ENCODE measurements around the gene CHST11. TPM values are rescaled to one million over a fixed set of nuclear protein-coding genes. Genes with fewer than 3 reads are reported as not detected.

CHST11 gene
- total RNA-seq, 2 experiments from 2014 or later: 53.4 to 53.6 TPM

DNA sequence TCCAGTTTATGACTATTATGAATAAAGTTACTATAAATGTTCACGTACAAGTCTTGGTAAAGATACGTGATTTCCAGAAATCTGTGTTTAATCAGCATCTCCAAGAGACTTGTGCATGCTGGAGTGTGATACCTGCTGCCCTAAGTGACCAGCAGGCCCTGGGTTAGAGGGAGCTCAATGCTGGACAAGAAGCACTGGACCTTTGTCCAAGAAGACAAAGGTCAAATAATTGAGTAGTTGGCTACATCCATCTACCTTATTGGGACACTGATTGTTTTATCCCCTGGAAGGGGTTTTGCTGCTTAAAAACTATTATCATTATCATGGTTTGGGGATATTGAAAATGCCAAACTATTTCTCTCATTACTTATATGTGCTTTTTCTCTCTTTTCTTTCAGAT, 37.0 kb upstream of the CHST11 start:
- H3K4me3 ChIP-seq (ENCODE audit: low read length): no peak overlapping the region
- no peaks in the 10 kb centered on the region for H3K27me3 ChIP-seq (ENCODE audit: control insufficient read depth in 1 of 2, insufficient read depth in 2 of 2, low read length in 2 of 2)
- no peak overlapping the region for H3K27ac ChIP-seq (ENCODE audit: low read depth in 1 of 2, low read length in 2 of 2)
- H3K36me3 ChIP-seq (ENCODE audit: insufficient read depth, low read length): no peaks in the 10 kb centered on the region
- Mint-ChIP-seq H3K4me3 (no peak overlapping the region), H3K36me3 (ENCODE audit: low read depth) (no peaks in the 10 kb centered on the region), H3K9me3 (no peaks in the 10 kb centered on the region), H3K27me3 (no peaks in the 10 kb centered on the region), H3K27ac (no peak overlapping the region), H3K4me1 (ENCODE audit: low read depth) (no peaks in the 10 kb centered on the region)
- no peak for ATAC-seq (ENCODE audit: poor library complexity)
- TF ChIP-seq, protein P1, sequence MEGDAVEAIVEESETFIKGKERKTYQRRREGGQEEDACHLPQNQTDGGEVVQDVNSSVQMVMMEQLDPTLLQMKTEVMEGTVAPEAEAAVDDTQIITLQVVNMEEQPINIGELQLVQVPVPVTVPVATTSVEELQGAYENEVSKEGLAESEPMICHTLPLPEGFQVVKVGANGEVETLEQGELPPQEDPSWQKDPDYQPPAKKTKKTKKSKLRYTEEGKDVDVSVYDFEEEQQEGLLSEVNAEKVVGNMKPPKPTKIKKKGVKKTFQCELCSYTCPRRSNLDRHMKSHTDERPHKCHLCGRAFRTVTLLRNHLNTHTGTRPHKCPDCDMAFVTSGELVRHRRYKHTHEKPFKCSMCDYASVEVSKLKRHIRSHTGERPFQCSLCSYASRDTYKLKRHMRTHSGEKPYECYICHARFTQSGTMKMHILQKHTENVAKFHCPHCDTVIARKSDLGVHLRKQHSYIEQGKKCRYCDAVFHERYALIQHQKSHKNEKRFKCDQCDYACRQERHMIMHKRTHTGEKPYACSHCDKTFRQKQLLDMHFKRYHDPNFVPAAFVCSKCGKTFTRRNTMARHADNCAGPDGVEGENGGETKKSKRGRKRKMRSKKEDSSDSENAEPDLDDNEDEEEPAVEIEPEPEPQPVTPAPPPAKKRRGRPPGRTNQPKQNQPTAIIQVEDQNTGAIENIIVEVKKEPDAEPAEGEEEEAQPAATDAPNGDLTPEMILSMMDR (IDR thresholded peaks at IDR 0.05): no peak
- ChIA-PET CTCF (no interaction called here), POLR2A (no interaction called here)
- DNase-seq: no peak
- no peaks in the 10 kb centered on the region for H3K4me1 ChIP-seq (ENCODE audit: insufficient read depth, low read length)
- H3K9me3 ChIP-seq (ENCODE audit: control insufficient read depth in 1 of 2, insufficient read depth in 1 of 2, low read length in 2 of 2): no peaks in the 10 kb centered on the region
- intact Hi-C loops (cut with DNase I, micrococcal nuclease): no loop called here

DNA sequence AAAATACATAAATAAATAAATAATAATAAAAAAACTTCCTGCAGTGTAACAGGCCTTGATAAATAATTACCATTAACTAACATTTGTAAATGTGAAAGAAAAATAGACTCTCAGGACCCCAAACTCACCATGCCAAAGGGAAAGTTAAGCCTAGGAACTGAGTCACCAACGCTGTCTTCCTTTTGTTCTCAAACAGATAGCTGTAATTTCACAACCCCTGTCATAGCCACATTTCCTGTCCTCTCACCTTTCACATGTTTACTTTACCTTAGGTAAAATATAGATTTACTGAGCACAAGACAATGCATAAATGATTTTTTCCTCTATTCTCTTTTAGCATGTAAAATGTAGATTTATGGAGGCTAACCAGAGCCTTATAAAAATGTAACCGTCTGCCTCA, 35.9 kb upstream of the CHST11 start:
- Mint-ChIP-seq H3K27ac (no peak overlapping the region), H3K27me3 (no peaks in the 10 kb centered on the region), H3K36me3 (ENCODE audit: low read depth) (no peaks in the 10 kb centered on the region), H3K4me1 (ENCODE audit: low read depth) (no peaks in the 10 kb centered on the region), H3K9me3 (no peaks in the 10 kb centered on the region), H3K4me3 (no peak overlapping the region)
- Histone ChIP-seq H3K27ac (ENCODE audit: low read depth in 1 of 2, low read length in 2 of 2) (no peak overlapping the region), H3K9me3 (ENCODE audit: control insufficient read depth in 1 of 2, insufficient read depth in 1 of 2, low read length in 2 of 2) (no peaks in the 10 kb centered on the region), H3K4me1 (ENCODE audit: insufficient read depth, low read length) (no peaks in the 10 kb centered on the region), H3K36me3 (ENCODE audit: insufficient read depth, low read length) (no peaks in the 10 kb centered on the region), H3K4me3 (ENCODE audit: low read length) (no peak overlapping the region), H3K27me3 (ENCODE audit: control insufficient read depth in 1 of 2, insufficient read depth in 2 of 2, low read length in 2 of 2) (no peaks in the 10 kb centered on the region)
- intact Hi-C loops (cut with DNase I, micrococcal nuclease): no loop called here
- TF ChIP-seq, protein P1 (IDR thresholded peaks at IDR 0.05): no peak
- POLR2A ChIA-PET: no interaction called here
- DNase-seq (peak in 1 of 14 experiments; percentile 26), ATAC-seq (ENCODE audit: poor library complexity) (no peak)
- CTCF ChIA-PET: interaction anchor here (1.2 kb wide), 1 partner anchor 39 kb away, joined by 3 read pairs; no protein-coding TSS in a partner anchor

DNA sequence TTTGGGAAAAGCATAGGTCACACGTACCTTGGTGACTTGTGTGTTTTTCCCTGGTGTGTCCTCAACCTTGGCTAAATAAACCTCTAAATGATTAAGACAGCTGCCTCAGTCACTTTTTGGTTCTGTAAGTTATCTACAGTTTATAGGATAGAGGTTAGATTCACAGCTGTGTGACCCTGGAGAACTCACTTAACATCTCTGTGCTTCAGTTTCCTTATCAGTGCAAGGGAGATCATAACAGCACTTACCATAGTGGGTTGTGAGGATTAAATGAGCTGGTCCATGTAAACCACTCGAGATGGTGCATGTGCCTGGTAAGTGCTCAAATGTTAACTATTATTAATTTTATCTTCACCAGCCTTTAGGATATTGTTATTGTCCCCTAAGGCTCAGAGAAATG, 35.4 kb upstream of the CHST11 start:
- Mint-ChIP-seq H3K4me3 (no peak overlapping the region), H3K27me3 (no peaks in the 10 kb centered on the region), H3K36me3 (ENCODE audit: low read depth) (no peaks in the 10 kb centered on the region), H3K9me3 (no peaks in the 10 kb centered on the region), H3K4me1 (ENCODE audit: low read depth) (no peaks in the 10 kb centered on the region), H3K27ac (no peak overlapping the region)
- ChIA-PET CTCF (interaction anchor here (1.2 kb wide), 1 partner anchor 39 kb away, joined by 3 read pairs; no protein-coding TSS in a partner anchor), POLR2A (no interaction called here)
- Histone ChIP-seq H3K27me3 (ENCODE audit: control insufficient read depth in 1 of 2, insufficient read depth in 2 of 2, low read length in 2 of 2) (no peaks in the 10 kb centered on the region), H3K4me1 (ENCODE audit: insufficient read depth, low read length) (no peaks in the 10 kb centered on the region), H3K9me3 (ENCODE audit: control insufficient read depth in 1 of 2, insufficient read depth in 1 of 2, low read length in 2 of 2) (no peaks in the 10 kb centered on the region), H3K36me3 (ENCODE audit: insufficient read depth, low read length) (no peaks in the 10 kb centered on the region), H3K27ac (ENCODE audit: low read depth in 1 of 2, low read length in 2 of 2) (no peak overlapping the region), H3K4me3 (ENCODE audit: low read length) (no peak overlapping the region)
- TF ChIP-seq, protein P1 (IDR thresholded peaks at IDR 0.05): no peak
- intact Hi-C loops (cut with DNase I, micrococcal nuclease): no loop called here
- ATAC-seq (ENCODE audit: poor library complexity) (no peak), DNase-seq (no peak)

All from CD4-positive, alpha-beta T cell (primary cell).